Activated T-cell treated with anti-CD3 and anti-CD28 coated beads, Interleukin-2, amount 50 U/mL, for 4 hours (primary cell): ENCODE data around the gene DPPA4. TPM values are rescaled to one million over a fixed set of nuclear protein-coding genes. Genes with fewer than 3 reads are reported as not detected.
A peak's percentile ranks its signal among the peaks of the same experiment; 100 is the strongest.
"Not testable (repeated sequence)": the region's sequence is repeated elsewhere in the genome, so short reads cannot be mapped to it uniquely, and the experiment has no call there.

Source experiments
- ATAC-seq, 2 donors: fragments of 200-7000 bp; cut with Tn5 transposase; one replicate each; pipeline ENCODE4 v1.10.0; 2021
- DNase-seq: peaks from one replicate; pipeline ENCODE4 v3.0.0-alpha.2; 2020
- H3K27me3 Mint-ChIP-seq: one replicate; pipeline ENCODE4 v1.8.0; 2021; ENCODE audit warnings: low read depth, mixed read lengths
- H3K36me3 Mint-ChIP-seq: one replicate; pipeline ENCODE4 v1.8.0; 2022; ENCODE audit warnings: mixed read lengths; ENCODE audit not compliant: insufficient read depth
- H3K4me1 Mint-ChIP-seq: one replicate; pipeline ENCODE4 v1.8.0; 2021; ENCODE audit warnings: low read depth, mixed read lengths
- H3K4me3 Mint-ChIP-seq: one replicate; pipeline ENCODE4 v1.8.0; 2021; ENCODE audit warnings: mild to moderate bottlenecking, moderate library complexity, mixed read lengths
- H3K9me3 Mint-ChIP-seq: one replicate; pipeline ENCODE4 v1.8.0; 2021; ENCODE audit warnings: mixed read lengths
- total RNA-seq, 3 donors: library from RNA; stranded (reverse); gene quantifications; one replicate each; pipeline ENCODE4 v1.2.1, GENCODE V29; 2021

Gene DPPA4
- 1 to 10 TPM; 1.1 to 1.5 (median 1.5) TPM for total RNA-seq

DNA sequence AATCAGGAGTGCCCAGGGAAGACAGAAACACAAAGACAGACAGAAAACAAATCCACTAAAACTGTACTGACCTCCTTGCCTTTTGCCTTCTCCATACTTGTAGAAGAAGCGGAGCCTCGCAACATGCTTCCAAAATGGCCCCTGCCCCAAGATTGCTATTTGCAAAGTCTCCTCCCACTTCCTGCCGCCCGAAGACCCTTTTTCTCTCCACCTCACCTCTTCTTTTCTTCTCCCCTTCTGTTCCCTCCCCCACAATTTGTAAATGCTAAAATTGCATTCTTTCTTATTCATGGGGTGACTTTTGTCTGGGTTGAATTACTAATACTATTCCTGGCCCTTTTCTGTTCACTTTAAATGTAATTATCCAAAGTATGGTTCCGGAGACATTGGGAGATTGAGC lies at the start of gene DPPA4:
Gene DPPA4, minus strand, starts transcription at position 154 of the 400 bp plus-strand sequence. Its CDS starts 29 bp downstream, at position 125.
- Mint-ChIP-seq H3K27me3 (peaks cover 37% of the 10 kb centered on the region), H3K4me3 (peak within 1 kb of the TSS; percentile 72)

GRCh38 chr3:109385442-109386318 lies 48.3 kb upstream of the DPPA4 start:
- Mint-ChIP-seq H3K36me3 (no peaks in the 10 kb centered on the region), H3K4me1 (no peaks in the 10 kb centered on the region), H3K4me3 (no peak overlapping the region), H3K27me3 (peaks cover 9% of the 10 kb centered on the region), H3K9me3 (no peaks in the 10 kb centered on the region)
- DNase-seq = no peak
- no peak for ATAC-seq

More for the DNA sequence above, at the start of gene DPPA4:
- DNase-seq (no peak), ATAC-seq (no peak)
- Mint-ChIP-seq H3K4me1 (peaks cover 10% of the 10 kb centered on the region), H3K36me3 (peaks cover 2% of the 10 kb centered on the region), H3K9me3 (peaks cover 3% of the 10 kb centered on the region)

DNA sequence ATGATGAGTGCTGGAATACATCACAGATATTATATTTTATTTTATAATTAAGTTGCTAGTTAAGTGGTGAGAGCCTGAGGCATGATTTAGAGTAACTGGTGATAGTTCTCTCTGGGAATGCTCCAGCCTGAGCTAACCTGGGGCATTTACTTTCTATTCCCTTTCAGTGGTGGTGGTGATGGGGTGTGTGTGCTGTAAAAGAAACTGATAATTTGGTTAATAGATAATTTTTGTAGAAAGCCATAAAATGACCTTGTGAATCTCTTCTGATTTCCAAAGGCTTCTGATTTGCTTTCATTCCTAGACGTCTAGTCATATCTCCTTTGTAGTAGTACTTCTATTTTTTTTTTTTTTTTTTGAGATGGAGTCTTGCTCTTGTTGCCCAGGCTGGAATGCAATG lies 46.8 kb upstream of the DPPA4 start:
- H3K4me1 Mint-ChIP-seq = no peaks in the 10 kb centered on the region
- no peaks in the 10 kb centered on the region for H3K9me3 Mint-ChIP-seq
- H3K36me3 Mint-ChIP-seq = no peaks in the 10 kb centered on the region
- DNase-seq = no peak
- H3K27me3 Mint-ChIP-seq = peaks cover 7% of the 10 kb centered on the region
- ATAC-seq = no peak
- H3K4me3 Mint-ChIP-seq = no peak overlapping the region

- DNase-seq = no peak
- Mint-ChIP-seq H3K9me3 (no peaks in the 10 kb centered on the region), H3K4me1 (no peaks in the 10 kb centered on the region), H3K4me3 (no peak overlapping the region), H3K27me3 (peaks cover 7% of the 10 kb centered on the region), H3K36me3 (no peaks in the 10 kb centered on the region)
- no peak for ATAC-seq
These were observed 45.2 kb upstream of the DPPA4 start for GRCh38 chr3:109382588-109382987.

DNA sequence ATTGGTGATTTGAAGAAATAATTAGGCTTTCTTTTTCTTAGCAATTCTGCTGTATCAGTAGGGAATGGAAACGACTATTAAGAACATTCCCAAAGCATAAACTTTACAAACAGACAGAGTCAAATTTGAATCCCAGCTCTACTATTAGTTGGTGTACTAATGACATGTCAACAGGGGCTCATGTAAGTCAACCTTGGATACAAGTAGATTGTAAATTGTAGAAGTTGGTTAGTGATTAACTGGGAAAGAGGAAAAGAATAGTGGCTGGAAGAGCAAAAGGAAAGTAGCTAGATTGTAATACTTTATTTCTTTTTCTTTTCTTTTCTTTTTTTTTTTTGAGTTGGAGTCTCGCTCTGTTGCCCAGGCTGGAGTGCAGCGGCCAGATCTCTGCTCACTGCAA lies 38.6 kb upstream of the DPPA4 start:
- H3K9me3 Mint-ChIP-seq = no peaks in the 10 kb centered on the region
- DNase-seq (no peak), ATAC-seq (no peak)
- H3K36me3 Mint-ChIP-seq = no peaks in the 10 kb centered on the region
- H3K27me3 Mint-ChIP-seq = no peaks in the 10 kb centered on the region
- H3K4me1 Mint-ChIP-seq = no peaks in the 10 kb centered on the region
- H3K4me3 Mint-ChIP-seq = no peak overlapping the region

DNA sequence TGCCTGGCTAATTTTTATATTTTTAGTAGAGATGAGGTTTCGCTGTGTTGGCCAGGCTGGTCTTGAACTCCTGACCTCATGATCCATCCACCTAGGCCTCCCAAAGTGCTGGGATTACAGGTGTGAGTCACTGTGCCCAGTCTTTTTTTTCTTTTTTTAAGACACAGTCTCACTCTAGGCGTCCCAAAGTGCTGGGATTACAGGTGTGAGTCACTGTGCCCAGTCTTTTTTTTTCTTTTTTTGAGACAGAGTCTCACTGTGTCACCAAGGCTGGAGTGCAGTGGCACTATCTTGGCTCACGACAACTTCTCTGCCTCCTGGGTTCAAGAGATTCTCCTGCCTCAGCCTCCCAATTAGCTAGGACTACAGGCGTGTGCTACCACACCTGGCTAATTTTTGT lies 37.1 kb upstream of the DPPA4 start:
- ATAC-seq, H3K36me3 Mint-ChIP-seq, H3K4me3 Mint-ChIP-seq, H3K4me1 Mint-ChIP-seq, H3K27me3 Mint-ChIP-seq, H3K9me3 Mint-ChIP-seq, DNase-seq: not testable (repeated sequence)

GRCh38 chr3:109373933-109374332 lies 36.6 kb upstream of the DPPA4 start:
- DNase-seq (no peak), ATAC-seq (no peak)
- no peaks in the 10 kb centered on the region for H3K36me3 Mint-ChIP-seq
- no peaks in the 10 kb centered on the region for H3K9me3 Mint-ChIP-seq
- no peaks in the 10 kb centered on the region for H3K4me1 Mint-ChIP-seq
- no peaks in the 10 kb centered on the region for H3K27me3 Mint-ChIP-seq
- no peak overlapping the region for H3K4me3 Mint-ChIP-seq

DNA sequence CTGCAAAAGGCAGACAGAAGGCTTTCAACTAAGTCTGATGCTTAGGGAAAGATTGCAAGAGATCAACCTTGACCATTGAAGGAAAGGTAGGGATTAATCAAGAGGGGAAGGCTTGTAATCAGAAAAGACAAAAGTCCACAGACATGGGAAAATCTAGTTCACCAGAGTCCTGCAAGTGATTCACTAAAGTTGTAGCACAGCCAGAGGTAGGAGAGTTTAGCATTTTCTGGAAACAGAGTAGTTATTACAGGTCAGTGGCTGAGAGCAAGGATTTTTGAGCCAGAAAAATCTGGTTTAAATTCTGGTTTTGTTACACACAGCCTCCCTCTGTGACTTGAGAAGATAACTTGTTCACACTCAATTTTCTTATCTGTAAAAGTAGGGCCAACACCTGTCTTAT lies 35.3 kb upstream of the DPPA4 start:
- ATAC-seq = no peak
- no peaks in the 10 kb centered on the region for H3K27me3 Mint-ChIP-seq
- H3K4me3 Mint-ChIP-seq = no peak overlapping the region
- DNase-seq = no peak
- H3K36me3 Mint-ChIP-seq = no peaks in the 10 kb centered on the region
- H3K9me3 Mint-ChIP-seq = no peaks in the 10 kb centered on the region
- no peaks in the 10 kb centered on the region for H3K4me1 Mint-ChIP-seq

DNA sequence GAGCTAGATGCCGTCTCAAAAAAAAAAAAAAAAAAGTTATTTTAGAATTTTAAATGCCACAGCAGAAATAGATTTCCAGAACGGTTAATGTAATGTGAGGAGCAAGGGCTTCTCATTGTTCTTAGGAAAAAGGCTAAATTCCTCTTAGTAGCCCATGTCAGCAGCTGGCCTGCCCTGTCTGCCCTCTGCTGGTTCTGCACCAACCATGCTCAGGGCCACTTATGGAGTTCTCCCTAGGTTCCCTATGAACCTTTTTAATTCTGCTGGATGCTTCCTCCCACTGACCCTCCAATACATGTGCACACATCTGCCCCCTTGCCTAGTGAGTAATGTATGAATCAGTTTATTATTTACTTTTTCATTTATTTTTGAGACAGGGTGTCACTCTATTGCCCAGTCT lies 32.2 kb upstream of the DPPA4 start:
- no peak for ATAC-seq
- Mint-ChIP-seq H3K4me1 (no peaks in the 10 kb centered on the region), H3K36me3 (no peaks in the 10 kb centered on the region), H3K4me3 (no peak overlapping the region), H3K27me3 (no peaks in the 10 kb centered on the region), H3K9me3 (no peaks in the 10 kb centered on the region)
- DNase-seq = no peak

GRCh38 chr3:109364088-109364487 lies 26.7 kb upstream of the DPPA4 start:
- DNase-seq (no peak), ATAC-seq (no peak)
- no peak overlapping the region for H3K4me3 Mint-ChIP-seq
- no peaks in the 10 kb centered on the region for H3K9me3 Mint-ChIP-seq
- H3K27me3 Mint-ChIP-seq = no peaks in the 10 kb centered on the region
- H3K36me3 Mint-ChIP-seq = no peaks in the 10 kb centered on the region
- no peaks in the 10 kb centered on the region for H3K4me1 Mint-ChIP-seq

GRCh38 chr3:109363634-109364033 lies 26.3 kb upstream of the DPPA4 start:
- Mint-ChIP-seq H3K36me3 (no peaks in the 10 kb centered on the region), H3K4me1 (no peaks in the 10 kb centered on the region), H3K27me3 (no peaks in the 10 kb centered on the region), H3K4me3 (no peak overlapping the region), H3K9me3 (no peaks in the 10 kb centered on the region)
- DNase-seq = no peak
- ATAC-seq = no peak

GRCh38 chr3:109362823-109363222 lies 25.5 kb upstream of the DPPA4 start:
- Mint-ChIP-seq H3K27me3 (no peaks in the 10 kb centered on the region), H3K4me1 (no peaks in the 10 kb centered on the region), H3K36me3 (no peaks in the 10 kb centered on the region), H3K4me3 (no peak overlapping the region), H3K9me3 (no peaks in the 10 kb centered on the region)
- DNase-seq (no peak), ATAC-seq (no peak)

DNA sequence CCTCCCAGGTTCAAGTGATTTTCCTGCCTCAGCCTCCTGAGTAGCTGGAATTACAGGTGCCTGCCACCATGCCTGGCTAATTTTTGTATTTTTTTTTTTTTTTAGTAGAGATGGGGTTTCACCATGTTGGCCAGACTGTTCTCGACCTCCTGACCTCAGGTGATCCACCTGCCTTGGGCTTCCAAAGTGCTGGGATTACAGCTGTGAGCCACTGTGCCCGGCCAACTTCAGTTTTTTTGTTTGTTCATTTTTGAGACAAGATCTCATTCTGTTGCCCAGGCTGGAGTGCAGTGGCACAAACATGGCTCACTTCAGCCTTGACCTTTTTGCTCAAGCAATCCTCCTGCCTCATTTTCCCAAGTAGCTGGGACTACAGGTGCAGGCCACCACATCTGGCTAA lies 21.5 kb upstream of the DPPA4 start:
- not testable (repeated sequence) for H3K27me3 Mint-ChIP-seq, H3K4me1 Mint-ChIP-seq, H3K36me3 Mint-ChIP-seq, ATAC-seq, H3K9me3 Mint-ChIP-seq, DNase-seq, H3K4me3 Mint-ChIP-seq

DNA sequence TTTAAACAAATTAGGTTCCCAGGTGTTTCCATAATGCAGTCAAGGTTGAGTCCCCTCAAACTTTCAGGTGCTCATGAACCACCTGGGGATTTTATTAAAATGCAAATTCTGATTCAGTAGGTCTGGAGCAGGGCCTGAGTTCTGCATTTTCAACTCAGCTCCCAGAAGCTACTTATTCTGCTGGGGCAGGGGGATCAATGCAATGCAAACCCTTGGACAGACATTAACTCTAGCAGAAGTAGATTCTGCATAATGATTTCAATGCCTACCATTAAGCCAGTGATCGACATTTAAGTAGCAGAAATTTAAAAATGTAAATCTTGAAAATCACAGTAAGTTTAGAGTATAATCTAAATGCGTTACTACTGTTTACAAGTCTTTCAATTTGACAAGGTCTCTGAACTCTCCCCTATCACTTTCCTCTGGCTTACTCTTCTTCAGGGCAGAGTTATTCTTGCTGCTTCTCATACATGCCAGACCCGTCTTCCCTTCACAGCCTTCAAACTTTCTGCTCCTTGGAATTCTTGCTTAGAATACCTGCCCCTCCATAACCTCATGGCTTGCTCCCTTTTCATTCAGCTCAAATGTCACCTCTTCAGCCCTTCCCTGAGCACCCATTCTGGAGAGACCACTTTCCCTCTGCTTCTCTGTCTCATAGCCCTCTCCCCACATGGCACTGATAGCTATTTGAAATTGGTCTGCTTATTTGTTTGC lies 19.3 kb upstream of the DPPA4 start:
- no peak for ATAC-seq
- Mint-ChIP-seq H3K4me1 (no peaks in the 10 kb centered on the region), H3K36me3 (no peaks in the 10 kb centered on the region), H3K27me3 (peaks cover 4% of the 10 kb centered on the region), H3K4me3 (no peak overlapping the region), H3K9me3 (no peaks in the 10 kb centered on the region)
- DNase-seq = no peak
